Neural cell (in vitro differentiated cells): Measurements from ENCODE around the gene ZNRD2.

Experiments
- SMC3 ChIP-seq: fragments of 450-650 bp; conservative IDR thresholded peaks from 2 replicates; pipeline ENCODE4 v1.6.1; 2014; ENCODE audit warnings: antibody characterized with exemption, mild to moderate bottlenecking, moderate library complexity; ENCODE audit not compliant: poor library complexity
- TAF1 ChIP-seq: IDR thresholded peaks from 2 replicates; pipeline ENCODE4 v1.6.1; 2012; ENCODE audit warnings: low read depth
- TF ChIP-seq, protein P1 (sequence below): fragments of 450-650 bp; IDR thresholded peaks from 2 replicates; pipeline ENCODE4 v1.5.1; 2014; ENCODE audit warnings: antibody characterized with exemption, mild to moderate bottlenecking, moderate library complexity; ENCODE audit not compliant: poor library complexity, severe bottlenecking
- TF ChIP-seq, protein P2 (sequence below): IDR thresholded peaks from 2 replicates; pipeline ENCODE4 v1.6.1; 2012; ENCODE audit warnings: borderline replicate concordance

DNA sequence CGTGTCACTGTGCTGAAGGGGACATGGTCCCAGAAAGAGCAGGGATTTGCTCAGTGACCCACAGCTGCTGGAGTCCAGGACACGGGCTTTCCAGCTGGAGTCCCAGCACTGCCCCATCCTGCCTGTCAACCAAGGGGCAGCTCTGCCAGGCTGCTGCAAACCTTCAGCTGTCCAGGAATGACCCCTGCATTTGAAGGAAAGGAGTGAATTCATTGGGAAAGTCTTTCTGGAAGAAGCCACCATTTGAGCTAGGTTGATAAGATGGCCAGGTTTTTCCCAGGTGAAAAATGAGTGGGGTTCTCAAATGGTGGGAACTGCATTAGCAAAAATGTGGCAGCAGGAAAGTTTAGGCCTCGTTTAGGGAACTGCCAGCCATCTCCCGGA is 16.0 kb downstream of the ZNRD2 start:
- TF ChIP-seq, protein P1, sequence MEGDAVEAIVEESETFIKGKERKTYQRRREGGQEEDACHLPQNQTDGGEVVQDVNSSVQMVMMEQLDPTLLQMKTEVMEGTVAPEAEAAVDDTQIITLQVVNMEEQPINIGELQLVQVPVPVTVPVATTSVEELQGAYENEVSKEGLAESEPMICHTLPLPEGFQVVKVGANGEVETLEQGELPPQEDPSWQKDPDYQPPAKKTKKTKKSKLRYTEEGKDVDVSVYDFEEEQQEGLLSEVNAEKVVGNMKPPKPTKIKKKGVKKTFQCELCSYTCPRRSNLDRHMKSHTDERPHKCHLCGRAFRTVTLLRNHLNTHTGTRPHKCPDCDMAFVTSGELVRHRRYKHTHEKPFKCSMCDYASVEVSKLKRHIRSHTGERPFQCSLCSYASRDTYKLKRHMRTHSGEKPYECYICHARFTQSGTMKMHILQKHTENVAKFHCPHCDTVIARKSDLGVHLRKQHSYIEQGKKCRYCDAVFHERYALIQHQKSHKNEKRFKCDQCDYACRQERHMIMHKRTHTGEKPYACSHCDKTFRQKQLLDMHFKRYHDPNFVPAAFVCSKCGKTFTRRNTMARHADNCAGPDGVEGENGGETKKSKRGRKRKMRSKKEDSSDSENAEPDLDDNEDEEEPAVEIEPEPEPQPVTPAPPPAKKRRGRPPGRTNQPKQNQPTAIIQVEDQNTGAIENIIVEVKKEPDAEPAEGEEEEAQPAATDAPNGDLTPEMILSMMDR, result no peak
- no peak for TF ChIP-seq SMC3
- no peak for TF ChIP-seq TAF1
- TF ChIP-seq, protein P2, sequence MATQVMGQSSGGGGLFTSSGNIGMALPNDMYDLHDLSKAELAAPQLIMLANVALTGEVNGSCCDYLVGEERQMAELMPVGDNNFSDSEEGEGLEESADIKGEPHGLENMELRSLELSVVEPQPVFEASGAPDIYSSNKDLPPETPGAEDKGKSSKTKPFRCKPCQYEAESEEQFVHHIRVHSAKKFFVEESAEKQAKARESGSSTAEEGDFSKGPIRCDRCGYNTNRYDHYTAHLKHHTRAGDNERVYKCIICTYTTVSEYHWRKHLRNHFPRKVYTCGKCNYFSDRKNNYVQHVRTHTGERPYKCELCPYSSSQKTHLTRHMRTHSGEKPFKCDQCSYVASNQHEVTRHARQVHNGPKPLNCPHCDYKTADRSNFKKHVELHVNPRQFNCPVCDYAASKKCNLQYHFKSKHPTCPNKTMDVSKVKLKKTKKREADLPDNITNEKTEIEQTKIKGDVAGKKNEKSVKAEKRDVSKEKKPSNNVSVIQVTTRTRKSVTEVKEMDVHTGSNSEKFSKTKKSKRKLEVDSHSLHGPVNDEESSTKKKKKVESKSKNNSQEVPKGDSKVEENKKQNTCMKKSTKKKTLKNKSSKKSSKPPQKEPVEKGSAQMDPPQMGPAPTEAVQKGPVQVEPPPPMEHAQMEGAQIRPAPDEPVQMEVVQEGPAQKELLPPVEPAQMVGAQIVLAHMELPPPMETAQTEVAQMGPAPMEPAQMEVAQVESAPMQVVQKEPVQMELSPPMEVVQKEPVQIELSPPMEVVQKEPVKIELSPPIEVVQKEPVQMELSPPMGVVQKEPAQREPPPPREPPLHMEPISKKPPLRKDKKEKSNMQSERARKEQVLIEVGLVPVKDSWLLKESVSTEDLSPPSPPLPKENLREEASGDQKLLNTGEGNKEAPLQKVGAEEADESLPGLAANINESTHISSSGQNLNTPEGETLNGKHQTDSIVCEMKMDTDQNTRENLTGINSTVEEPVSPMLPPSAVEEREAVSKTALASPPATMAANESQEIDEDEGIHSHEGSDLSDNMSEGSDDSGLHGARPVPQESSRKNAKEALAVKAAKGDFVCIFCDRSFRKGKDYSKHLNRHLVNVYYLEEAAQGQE, result no peak
